NCI-H1436 (cell line): Measurements from ENCODE around the gene KCNQ1.

Experiments used
- DNase-seq: peaks from one replicate; lab custom pipeline; 2025; lab: John Stamatoyannopoulos, UW

The KCNQ1 gene

GRCh38 chr11:2716376-2717095 lies 271.7 kb downstream of the KCNQ1 start:
- no peak for DNase-seq

- DNase-seq: no peak
Observed at GRCh38 chr11:2717561-2718325, 272.9 kb downstream of the KCNQ1 start.

DNA sequence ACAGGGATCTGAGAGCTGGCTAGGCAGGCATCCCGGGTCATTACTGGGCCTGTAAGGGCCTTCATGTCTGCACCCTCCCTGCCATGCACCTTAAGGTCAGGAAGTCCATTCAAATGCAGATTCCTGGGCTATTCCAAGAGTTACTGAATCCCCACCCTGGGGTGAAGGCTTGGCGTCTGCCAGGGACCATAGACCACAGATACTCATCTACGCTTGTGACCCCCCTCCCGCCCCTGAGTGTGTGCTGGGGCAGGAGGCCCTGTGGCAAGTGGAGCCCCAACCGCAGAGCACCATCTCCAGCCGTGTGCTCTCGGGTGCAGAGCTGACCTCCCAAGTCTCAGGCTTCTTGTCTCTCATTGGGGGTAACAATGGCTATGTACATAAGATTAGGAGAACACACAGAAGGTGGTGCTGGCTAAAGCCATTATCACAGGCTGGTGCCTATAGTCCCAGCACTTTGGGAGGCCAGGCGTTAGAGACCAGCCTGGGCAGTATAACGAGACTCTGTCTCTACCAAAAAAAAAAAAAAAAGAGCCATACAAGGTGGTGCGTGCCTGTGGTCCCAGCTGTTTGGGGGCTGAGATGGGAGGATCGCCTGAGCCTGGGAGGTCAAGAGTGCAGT lies 274.1 kb downstream of the KCNQ1 start:
- DNase-seq: no peak

DNA sequence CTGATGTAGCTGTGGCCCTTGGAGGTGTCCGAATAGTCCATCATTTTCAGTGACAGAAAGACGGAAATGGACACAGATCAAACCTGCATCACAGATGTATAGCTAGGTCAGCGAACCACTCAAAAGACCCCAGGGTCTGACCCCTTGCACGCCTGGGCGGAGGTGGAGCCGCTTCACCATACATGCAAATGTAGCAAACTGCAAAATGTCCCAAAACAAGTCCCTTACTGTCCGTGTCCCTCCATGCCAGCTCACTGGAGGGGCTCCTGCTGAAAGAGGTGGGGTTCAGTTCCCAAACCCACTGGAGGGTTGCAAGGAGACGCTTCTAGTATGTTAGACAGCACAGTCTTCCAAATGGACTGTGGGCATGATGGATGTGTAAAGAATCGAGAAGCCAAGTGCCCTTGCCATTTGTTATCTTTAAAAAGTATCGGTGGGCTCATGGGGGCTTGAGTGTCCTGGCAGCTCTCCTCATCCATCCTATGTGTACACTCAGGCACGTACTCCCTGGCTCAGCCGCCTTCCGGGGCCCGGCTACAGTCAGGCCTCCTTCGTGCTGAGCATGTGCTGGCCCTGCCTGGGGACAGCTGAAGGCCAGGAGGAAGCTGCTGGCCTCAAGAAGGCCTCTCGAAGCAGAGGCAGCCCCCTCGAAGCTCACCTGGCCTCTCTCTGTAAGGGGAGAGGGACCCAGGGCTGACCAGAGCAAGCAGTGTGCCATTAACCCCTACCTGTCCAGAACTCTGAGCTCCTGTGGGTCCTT lies 275.2 kb downstream of the KCNQ1 start:
- no peak for DNase-seq

DNA sequence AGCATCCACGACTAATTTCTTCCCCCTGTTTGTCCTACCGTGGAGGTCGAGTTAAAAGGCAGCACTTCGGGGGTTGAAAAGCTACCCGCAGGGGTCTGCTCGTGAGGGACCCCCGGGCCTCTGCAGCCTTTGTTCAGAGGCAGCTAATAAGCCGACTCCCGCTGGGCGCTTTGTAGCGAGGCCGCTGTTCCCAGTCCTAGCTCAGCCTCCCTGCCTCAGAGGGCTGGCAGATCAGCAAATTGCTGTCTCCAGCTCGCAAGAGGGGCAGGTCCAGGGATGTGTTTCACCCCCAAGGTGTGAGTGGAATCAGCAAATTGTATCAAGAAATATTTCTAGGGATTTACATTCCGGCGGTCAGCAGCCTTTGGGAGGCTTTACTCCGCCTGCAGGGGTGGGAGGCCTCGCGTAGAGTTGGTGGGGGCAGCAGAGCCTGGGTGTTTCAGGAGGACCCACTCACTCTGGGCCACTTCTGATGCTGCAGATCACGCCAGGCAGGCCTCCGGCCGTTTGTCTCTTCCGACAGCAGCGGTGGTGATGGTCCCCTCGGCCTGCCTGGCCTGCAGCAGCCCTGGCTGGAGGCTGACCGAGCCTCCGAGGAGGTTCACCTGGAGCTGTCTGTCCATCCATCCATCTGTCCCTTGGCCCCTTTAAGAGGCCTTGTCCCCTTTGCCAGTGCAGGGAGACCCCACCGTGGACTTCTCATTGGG lies 276.6 kb downstream of the KCNQ1 start:
- DNase-seq: no peak

DNA sequence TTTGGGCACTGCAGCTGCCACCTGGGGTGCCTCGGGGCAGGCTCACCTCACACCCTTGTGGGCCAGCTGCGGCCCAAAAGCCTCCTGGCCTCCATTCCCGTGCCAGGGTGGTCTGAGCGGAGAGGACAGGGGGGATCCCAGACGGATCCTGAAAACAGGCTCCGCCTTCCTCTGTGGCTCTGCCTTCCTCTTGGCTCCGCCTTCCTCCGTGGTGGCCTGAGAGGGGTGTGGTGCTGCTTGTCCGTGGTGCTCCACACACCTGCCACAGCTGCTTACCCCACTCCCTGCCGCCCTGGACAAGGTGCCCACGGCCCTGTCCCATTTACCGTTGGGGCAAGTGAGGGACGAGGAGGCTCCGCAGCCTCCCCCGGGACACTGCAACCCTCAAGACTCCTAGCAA lies 278.1 kb downstream of the KCNQ1 start:
- DNase-seq: no peak

DNA sequence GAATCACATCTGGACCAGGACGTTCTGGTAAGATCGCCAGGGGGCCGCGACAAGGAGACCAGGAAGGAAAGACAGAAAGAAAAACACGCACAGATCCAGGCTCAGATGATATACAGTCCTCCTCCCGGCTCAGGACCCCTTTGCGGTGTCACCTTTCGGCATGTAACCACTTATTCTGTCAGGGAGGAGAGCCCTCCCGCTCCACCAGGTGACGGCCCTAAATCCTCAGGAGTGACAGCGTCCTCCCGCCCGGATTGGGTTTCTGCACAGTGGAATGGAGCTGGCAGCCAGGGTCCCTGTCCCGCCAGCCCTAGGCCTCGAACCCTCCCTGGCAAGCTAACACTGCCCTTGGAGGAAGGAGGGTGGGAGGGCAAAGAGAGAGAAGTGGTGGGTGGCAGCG lies 279.3 kb downstream of the KCNQ1 start:
- DNase-seq: no peak

DNA sequence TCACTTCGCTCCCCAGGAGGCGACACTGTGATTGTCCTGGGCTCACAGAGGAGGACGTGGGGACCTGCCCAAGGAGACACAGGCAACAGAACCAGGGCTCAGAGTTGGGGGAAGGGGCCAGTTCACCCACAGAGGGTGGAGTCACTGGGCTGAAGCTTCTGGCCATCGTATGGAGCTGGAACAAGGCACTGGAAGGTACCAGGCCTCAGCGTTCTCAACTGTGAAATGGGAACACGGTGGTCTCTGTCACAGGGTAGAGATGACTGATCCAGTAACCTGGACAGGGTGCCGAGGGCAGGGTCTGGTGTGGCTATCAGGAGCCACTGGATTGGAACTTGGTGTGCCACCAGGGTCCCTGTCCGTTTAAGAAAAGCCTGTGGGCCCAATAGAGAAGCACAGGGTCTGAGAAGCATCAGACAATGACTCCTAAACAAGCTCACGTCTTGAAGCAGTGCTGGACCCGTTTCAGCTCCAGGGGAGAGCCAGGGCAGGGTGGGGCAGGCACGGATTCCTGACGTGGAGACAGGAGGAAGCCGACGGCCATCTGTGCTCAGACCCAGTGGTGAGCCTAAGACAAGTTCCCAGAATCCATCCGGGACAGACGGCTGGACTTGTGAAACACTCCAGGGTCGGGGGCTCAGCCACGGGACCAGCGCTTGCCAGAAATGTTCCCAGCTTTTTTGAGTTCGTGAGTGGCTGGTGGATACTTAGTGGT lies 280.0 kb downstream of the KCNQ1 start:
- no peak for DNase-seq

GRCh38 chr11:2725368-2726300 lies 280.8 kb downstream of the KCNQ1 start:
- no peak for DNase-seq

DNA sequence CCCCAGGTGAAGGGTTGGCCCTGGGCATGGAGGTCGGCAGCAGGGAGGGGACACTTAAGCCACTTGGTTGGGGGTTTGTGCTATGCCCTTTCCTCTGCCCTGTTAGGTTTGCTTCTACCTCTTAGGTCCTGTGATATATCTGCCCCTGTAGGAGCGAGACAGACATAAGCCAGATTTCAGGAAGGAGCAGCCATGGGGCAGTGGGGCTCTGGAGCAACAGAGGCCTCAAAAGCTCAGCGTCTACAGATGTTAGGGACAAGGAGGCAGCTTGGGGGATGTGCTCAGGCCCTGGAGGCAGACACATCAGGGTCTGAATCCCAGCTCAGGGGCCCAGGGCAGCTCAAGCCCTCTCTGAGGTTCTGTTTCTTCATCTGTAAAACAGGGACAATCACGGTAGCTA lies 282.2 kb downstream of the KCNQ1 start:
- DNase-seq: no peak

- no peak for DNase-seq
Observed at GRCh38 chr11:2728128-2728662, 283.4 kb downstream of the KCNQ1 start.

DNA sequence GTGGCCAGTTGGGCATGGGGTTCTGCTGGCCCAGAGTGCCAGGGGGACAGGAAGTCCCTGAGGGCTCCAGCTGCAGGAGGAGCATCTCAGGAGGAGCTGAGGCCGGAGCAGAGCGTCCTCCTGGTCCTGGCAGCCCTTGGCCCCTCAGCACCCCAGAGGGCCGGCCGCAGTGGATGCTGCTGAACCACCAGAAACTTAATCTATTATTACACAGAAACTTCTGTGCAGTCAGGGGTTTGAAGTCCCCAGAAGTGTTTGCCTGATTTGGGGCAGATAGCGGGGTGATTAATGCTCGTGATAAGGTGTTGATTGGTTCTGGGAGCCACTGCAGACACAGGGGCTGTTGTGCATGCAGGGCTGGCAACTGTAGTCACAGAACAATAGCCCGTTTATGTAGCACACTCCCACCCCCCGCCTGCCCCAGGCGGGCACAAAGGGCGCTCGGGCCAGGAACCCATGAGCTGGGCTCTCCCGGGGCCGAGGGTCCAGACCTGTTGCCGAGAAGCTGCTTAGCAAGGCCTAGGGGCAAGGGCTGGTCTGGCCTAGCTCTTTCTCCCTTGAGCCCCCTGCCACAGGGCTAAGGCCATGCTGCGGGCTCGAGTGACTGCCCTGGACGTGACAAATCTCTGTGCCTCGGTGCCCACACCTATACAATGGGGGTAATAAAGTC lies 284.0 kb downstream of the KCNQ1 start:
- DNase-seq: no peak

GRCh38 chr11:2729841-2730240 lies 285.0 kb downstream of the KCNQ1 start:
- DNase-seq: no peak

- DNase-seq: no peak
Observed at GRCh38 chr11:2730272-2731129, 285.7 kb downstream of the KCNQ1 start.

- no peak for DNase-seq
Observed at GRCh38 chr11:2731130-2732125, 286.6 kb downstream of the KCNQ1 start.

GRCh38 chr11:2732261-2732939 lies 287.6 kb downstream of the KCNQ1 start:
- no peak for DNase-seq
